Neural progenitor cell (in vitro differentiated cells): ENCODE results near the gene SMG6. TPM values are rescaled to one million over a fixed set of nuclear protein-coding genes. Genes with fewer than 3 reads are reported as not detected.

Source experiments
- DNase-seq: peaks from one replicate; pipeline ENCODE4 v3.0.0-alpha.2; 2016; ENCODE audit warnings: low spot score
- H2AFZ ChIP-seq: fragments of 200-600 bp; sonication (generic); replicated peaks from 2 replicates; pipeline ENCODE4 v1.6.1; 2016; ENCODE audit warnings: antibody characterized with exemption
- H3F3A ChIP-seq: fragments of 200-600 bp; sonication (generic); 2 replicates; pipeline ENCODE4 v1.6.1; 2016; ENCODE audit warnings: antibody characterized with exemption, low read depth
- H3K27ac ChIP-seq: fragments of 200-600 bp; sonication (generic); 2 replicates; pipeline ENCODE4 v1.5.1; 2016; ENCODE audit warnings: mild to moderate bottlenecking
- H3K27me3 ChIP-seq: fragments of 200-600 bp; sonication (generic); 2 replicates; pipeline ENCODE4 v1.6.1; 2016; ENCODE audit warnings: mild to moderate bottlenecking, moderate library complexity
- H3K36me3 ChIP-seq: fragments of 200-600 bp; sonication (generic); 2 replicates; pipeline ENCODE4 v1.5.1; 2016
- H3K4me1 ChIP-seq: fragments of 200-600 bp; sonication (generic); 2 replicates; pipeline ENCODE4 v1.6.1; 2016; ENCODE audit warnings: mixed run types
- H3K4me2 ChIP-seq: fragments of 200-600 bp; sonication (generic); 2 replicates; pipeline ENCODE4 v1.6.1; 2016
- H3K4me3 ChIP-seq: fragments of 200-600 bp; sonication (generic); 2 replicates; pipeline ENCODE4 v1.5.1; 2016
- H3K79me2 ChIP-seq: fragments of 200-600 bp; sonication (generic); 2 replicates; pipeline ENCODE4 v1.6.1; 2016; ENCODE audit warnings: low read depth
- H3K9ac ChIP-seq: fragments of 200-600 bp; sonication (generic); 2 replicates; pipeline ENCODE4 v1.6.1; 2016
- H3K9me3 ChIP-seq: fragments of 200-600 bp; sonication (generic); 2 replicates; pipeline ENCODE4 v1.5.1; 2016; ENCODE audit warnings: low read depth
- H4K20me1 ChIP-seq: fragments of 200-600 bp; sonication (generic); 2 replicates; pipeline ENCODE4 v1.6.1; 2016; ENCODE audit warnings: low read depth
- H3K27ac Mint-ChIP-seq: 3 replicates; pipeline ENCODE4 v1.8.0; 2021; ENCODE audit warnings: mixed read lengths
- H3K27me3 Mint-ChIP-seq: 2 replicates; pipeline ENCODE4 v1.8.0; 2022; ENCODE audit warnings: low read depth, mild to moderate bottlenecking, inconsistent platforms, moderate library complexity, mixed read lengths; ENCODE audit not compliant: insufficient read depth
- H3K36me3 Mint-ChIP-seq: 3 replicates; pipeline ENCODE4 v1.8.0; 2021; ENCODE audit warnings: mixed read lengths
- H3K4me1 Mint-ChIP-seq: 3 replicates; pipeline ENCODE4 v1.8.0; 2021; ENCODE audit warnings: mixed read lengths
- H3K4me3 Mint-ChIP-seq: 3 replicates; pipeline ENCODE4 v1.8.0; 2021; ENCODE audit warnings: mild to moderate bottlenecking, moderate library complexity, mixed read lengths
- H3K9me3 Mint-ChIP-seq: 3 replicates; pipeline ENCODE4 v1.8.0; 2020; ENCODE audit warnings: mixed read lengths
- EZH2 ChIP-seq: fragments of 200-600 bp; sonication (generic); IDR thresholded peaks from 2 replicates; pipeline ENCODE4 v1.6.1; 2017; ENCODE audit warnings: antibody characterized with exemption, mild to moderate bottlenecking, moderate library complexity
- EZH2phosphoT487 ChIP-seq: fragments of 200-600 bp; sonication (generic); IDR thresholded peaks from 2 replicates; pipeline ENCODE4 v1.6.1; 2017; ENCODE audit warnings: antibody characterized with exemption
- total RNA-seq: library from RNA; depleted of rRNA; stranded (reverse); fragments of >200 nt; gene quantifications from 2 replicates; pipeline ENCODE4 v1.2.3, GENCODE V29; 2015; ENCODE audit warnings: low replicate concordance
- TF ChIP-seq, protein P1 (sequence below): fragments of 200-600 bp; sonication (generic); IDR thresholded peaks from 2 replicates; pipeline ENCODE4 v1.5.1; 2017; ENCODE audit warnings: antibody characterized with exemption, mild to moderate bottlenecking

SMG6 gene
- total RNA-seq, 1 donor from 2014 or later = 19.0 TPM

DNA sequence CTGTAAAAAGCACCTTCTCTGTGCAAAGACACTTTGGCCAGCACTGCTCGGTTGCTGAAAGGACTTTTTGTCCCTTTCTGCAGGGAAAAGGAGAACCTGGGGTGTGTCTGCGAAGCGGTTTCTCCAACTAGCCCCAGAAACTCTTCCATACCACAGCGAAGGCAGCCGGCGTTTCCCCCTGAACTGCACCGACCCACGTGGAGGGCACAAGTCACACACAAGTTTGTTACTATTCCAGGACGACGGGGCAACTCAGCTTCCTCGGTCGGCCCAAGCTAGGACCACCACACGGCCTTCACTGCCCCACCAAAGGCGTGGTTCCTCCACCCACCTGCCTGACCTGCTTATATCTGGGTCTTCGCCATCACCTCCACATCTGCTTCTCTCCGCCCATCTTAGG, 280.3 kb downstream of the SMG6 start:
- Histone ChIP-seq H3K9me3 (no peaks in the 10 kb centered on the region), H3K4me1 (peaks cover 22% of the 10 kb centered on the region), H3K4me2 (peak overlapping the region; percentile 91), H3K9ac (no peak overlapping the region), H3F3A (peaks cover 34% of the 10 kb centered on the region), H3K79me2 (no peaks in the 10 kb centered on the region), H3K27ac (no peak overlapping the region), H3K4me3 (peak overlapping the region; percentile 6), H4K20me1 (peaks cover 4% of the 10 kb centered on the region), H2AFZ (peak overlapping the region; percentile 37), H3K27me3 (peaks cover 99% of the 10 kb centered on the region), H3K36me3 (no peaks in the 10 kb centered on the region)
- Mint-ChIP-seq H3K27ac (no peak overlapping the region), H3K9me3 (peaks cover 5% of the 10 kb centered on the region), H3K36me3 (peaks cover 1% of the 10 kb centered on the region), H3K4me1 (peaks cover 37% of the 10 kb centered on the region), H3K27me3 (peaks cover 35% of the 10 kb centered on the region), H3K4me3 (peak overlapping the region; percentile 75)
- no peak for DNase-seq
- TF ChIP-seq EZH2 (no peak), EZH2phosphoT487 (no peak)
- TF ChIP-seq, protein P1, sequence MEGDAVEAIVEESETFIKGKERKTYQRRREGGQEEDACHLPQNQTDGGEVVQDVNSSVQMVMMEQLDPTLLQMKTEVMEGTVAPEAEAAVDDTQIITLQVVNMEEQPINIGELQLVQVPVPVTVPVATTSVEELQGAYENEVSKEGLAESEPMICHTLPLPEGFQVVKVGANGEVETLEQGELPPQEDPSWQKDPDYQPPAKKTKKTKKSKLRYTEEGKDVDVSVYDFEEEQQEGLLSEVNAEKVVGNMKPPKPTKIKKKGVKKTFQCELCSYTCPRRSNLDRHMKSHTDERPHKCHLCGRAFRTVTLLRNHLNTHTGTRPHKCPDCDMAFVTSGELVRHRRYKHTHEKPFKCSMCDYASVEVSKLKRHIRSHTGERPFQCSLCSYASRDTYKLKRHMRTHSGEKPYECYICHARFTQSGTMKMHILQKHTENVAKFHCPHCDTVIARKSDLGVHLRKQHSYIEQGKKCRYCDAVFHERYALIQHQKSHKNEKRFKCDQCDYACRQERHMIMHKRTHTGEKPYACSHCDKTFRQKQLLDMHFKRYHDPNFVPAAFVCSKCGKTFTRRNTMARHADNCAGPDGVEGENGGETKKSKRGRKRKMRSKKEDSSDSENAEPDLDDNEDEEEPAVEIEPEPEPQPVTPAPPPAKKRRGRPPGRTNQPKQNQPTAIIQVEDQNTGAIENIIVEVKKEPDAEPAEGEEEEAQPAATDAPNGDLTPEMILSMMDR = no peak

DNA sequence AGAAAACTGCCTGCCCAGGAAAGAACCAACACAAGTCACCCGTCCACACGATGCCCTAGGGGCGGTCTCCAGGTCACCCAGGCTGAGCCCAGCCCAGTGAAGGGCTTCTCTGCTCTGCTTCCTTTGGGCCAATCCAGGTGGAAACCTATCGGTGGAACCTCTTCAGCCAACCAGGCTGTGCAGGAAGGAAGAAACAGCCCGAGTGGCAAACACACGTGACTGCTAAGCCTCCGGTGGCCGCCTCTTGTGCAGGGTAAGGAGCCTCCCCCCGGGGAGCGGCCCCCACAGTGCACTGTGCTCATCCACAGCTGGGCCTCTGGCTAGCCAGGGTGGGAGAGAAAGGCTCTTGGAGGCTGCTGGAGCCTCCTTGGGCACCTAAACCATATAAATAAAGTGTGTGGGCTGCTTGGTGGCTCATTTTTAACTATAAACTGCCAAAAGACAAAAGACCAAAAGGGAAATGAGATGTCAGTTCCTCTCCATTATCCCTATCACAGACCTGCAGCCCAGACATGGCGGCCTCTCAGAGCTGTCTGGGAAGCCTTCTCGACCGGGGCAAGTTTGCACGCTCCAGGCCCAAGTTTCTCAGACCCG, 280.8 kb downstream of the SMG6 start:
- Histone ChIP-seq H3K9me3 (no peaks in the 10 kb centered on the region), H4K20me1 (peaks cover 4% of the 10 kb centered on the region), H2AFZ (peak overlapping the region; percentile 37), H3K36me3 (no peaks in the 10 kb centered on the region), H3F3A (peaks cover 34% of the 10 kb centered on the region), H3K4me3 (peak overlapping the region; percentile 6), H3K27me3 (peaks cover 99% of the 10 kb centered on the region), H3K79me2 (no peaks in the 10 kb centered on the region), H3K9ac (no peak overlapping the region), H3K4me2 (peak overlapping the region; percentile 91), H3K27ac (no peak overlapping the region), H3K4me1 (peaks cover 22% of the 10 kb centered on the region)
- Mint-ChIP-seq H3K27ac (no peak overlapping the region), H3K27me3 (peaks cover 31% of the 10 kb centered on the region), H3K4me1 (peaks cover 39% of the 10 kb centered on the region), H3K4me3 (peak overlapping the region; percentile 75), H3K36me3 (peaks cover 1% of the 10 kb centered on the region), H3K9me3 (peaks cover 5% of the 10 kb centered on the region)
- TF ChIP-seq EZH2phosphoT487 = no peak
- TF ChIP-seq EZH2 = no peak
- TF ChIP-seq, protein P1 = no peak
- DNase-seq = no peak

DNA sequence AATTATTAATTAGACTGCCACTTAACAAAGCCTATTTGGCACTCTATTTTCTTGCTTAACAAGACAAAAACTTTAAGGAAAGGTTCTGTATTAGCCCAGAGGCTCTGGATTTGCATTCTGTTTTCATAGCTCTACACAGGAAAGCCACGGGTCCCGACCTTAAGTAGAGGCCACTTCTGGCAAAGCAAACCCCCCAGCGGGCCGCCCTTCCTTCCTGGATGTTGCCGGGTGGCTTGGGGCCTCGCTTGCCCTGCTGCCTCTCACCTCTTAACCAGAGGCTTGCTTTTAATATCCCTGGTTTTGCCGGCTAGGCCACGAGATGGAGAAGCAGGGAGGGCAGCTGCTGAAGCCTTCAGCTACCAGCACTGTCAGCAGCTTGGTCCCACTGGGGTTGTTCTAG, 282.9 kb downstream of the SMG6 start:
- H3K4me3 Mint-ChIP-seq = no peak overlapping the region
- no peaks in the 10 kb centered on the region for H3K9me3 Mint-ChIP-seq

More for the DNA sequence above, 282.9 kb downstream of the SMG6 start:
- H4K20me1 ChIP-seq = peaks cover 4% of the 10 kb centered on the region
- H3K36me3 ChIP-seq = no peaks in the 10 kb centered on the region
- H3K36me3 Mint-ChIP-seq = no peaks in the 10 kb centered on the region
- H3K4me2 ChIP-seq = no peak overlapping the region
- no peak overlapping the region for H3K27ac ChIP-seq
- no peak overlapping the region for H3K9ac ChIP-seq
- H3K9me3 ChIP-seq = no peaks in the 10 kb centered on the region
- peaks cover 27% of the 10 kb centered on the region for H3F3A ChIP-seq
- H3K27me3 ChIP-seq = peaks cover 99% of the 10 kb centered on the region
- TF ChIP-seq, protein P1 = no peak
- TF ChIP-seq EZH2 = no peak
- TF ChIP-seq EZH2phosphoT487 = no peak
- DNase-seq = no peak
- H3K4me1 Mint-ChIP-seq = peaks cover 45% of the 10 kb centered on the region
- H3K4me1 ChIP-seq = peaks cover 22% of the 10 kb centered on the region
- H2AFZ ChIP-seq = no peak overlapping the region
- H3K27me3 Mint-ChIP-seq = peaks cover 17% of the 10 kb centered on the region
- H3K79me2 ChIP-seq = no peaks in the 10 kb centered on the region
- no peak overlapping the region for H3K27ac Mint-ChIP-seq
- no peak overlapping the region for H3K4me3 ChIP-seq
